ENCODE data around the gene SIRPB2.

The SIRPB2 gene

GRCh38 chr20:1440024-1440423 is 51.2 kb downstream of the SIRPB2 start:
- DNase-seq (ENCODE audit: low read depth), result no peak

GRCh38 chr20:1438361-1438760 is 52.9 kb downstream of the SIRPB2 start:
- no peak for DNase-seq (ENCODE audit: low read depth)

GRCh38 chr20:1437235-1437904 is 53.9 kb downstream of the SIRPB2 start:
- DNase-seq (ENCODE audit: low read depth), result peak; percentile 64

- DNase-seq (ENCODE audit: low read depth), result no peak
Measured at GRCh38 chr20:1436263-1436662, 55.0 kb downstream of the SIRPB2 start.

- no peak for DNase-seq (ENCODE audit: low read depth)
Measured at GRCh38 chr20:1435337-1435699, 55.9 kb downstream of the SIRPB2 start.

- peak; percentile 37 for DNase-seq (ENCODE audit: low read depth)
Measured at GRCh38 chr20:1434571-1435336, 56.5 kb downstream of the SIRPB2 start.

GRCh38 chr20:1431158-1431557 is 60.1 kb downstream of the SIRPB2 start:
- DNase-seq (ENCODE audit: low read depth), result no peak

GRCh38 chr20:1430004-1430451 is 61.2 kb downstream of the SIRPB2 start:
- no peak for DNase-seq (ENCODE audit: low read depth)

GRCh38 chr20:1429143-1429728 is 62.0 kb downstream of the SIRPB2 start:
- no peak for DNase-seq (ENCODE audit: low read depth)

- no peak for DNase-seq (ENCODE audit: low read depth)
Measured at GRCh38 chr20:1427457-1428054, 63.7 kb downstream of the SIRPB2 start.

GRCh38 chr20:1426231-1426849 is 64.9 kb downstream of the SIRPB2 start:
- DNase-seq (ENCODE audit: low read depth), result no peak
